GM19455 (cell line): ENCODE data around the gene TUBB.
"Not testable (repeated sequence)": the region's sequence is repeated elsewhere in the genome, so short reads cannot be mapped to it uniquely, and the experiment has no call there.

ENCODE experiments used
- ATAC-seq: cut with Tn5 transposase; IDR thresholded peaks from one replicate; pipeline ENCODE4 v1.9.1; 2021; ENCODE audit not compliant: unreplicated experiment

Gene TUBB

DNA sequence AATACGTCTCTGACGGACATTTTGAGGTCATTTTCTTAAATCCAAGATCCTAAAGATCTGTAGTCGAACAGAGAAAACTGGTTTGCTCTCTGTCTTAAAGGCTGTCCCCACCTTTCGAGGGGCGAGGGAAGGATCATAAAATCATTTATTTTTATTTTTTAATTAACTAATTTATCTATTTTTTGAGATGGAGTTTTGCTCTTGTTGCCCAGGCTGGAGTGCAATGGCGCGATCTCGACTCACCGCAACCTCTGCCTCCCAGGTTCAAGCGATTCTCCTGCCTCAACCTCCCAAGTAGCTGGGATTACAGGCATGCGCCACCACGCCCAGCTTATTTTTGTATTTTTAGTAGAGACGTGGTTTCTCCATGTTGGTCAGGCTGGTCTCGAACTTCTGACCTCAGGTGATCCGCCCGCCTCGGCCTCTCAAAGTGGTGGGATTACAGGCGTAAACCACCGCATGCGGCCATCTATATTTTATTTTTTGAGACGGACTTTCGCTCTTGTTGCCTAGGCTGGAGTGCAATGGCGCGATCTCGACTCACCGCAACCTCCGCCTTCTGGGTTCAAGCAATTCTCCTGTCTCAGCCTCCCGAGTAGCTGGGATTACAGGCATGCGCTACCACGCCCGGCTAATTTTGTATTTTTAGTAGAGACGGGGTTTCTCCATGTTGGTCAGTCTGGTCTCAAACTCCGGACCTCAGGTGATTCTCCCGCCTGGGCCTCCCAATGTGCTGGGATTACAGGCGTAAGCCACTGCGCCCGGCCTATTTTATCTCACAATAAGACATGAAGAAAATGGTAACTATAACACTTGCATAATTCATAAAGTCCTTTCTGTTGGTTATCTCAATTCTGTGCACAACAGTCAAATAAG, 2.1 kb upstream of the TUBB start:
- ATAC-seq: not testable (repeated sequence)

DNA sequence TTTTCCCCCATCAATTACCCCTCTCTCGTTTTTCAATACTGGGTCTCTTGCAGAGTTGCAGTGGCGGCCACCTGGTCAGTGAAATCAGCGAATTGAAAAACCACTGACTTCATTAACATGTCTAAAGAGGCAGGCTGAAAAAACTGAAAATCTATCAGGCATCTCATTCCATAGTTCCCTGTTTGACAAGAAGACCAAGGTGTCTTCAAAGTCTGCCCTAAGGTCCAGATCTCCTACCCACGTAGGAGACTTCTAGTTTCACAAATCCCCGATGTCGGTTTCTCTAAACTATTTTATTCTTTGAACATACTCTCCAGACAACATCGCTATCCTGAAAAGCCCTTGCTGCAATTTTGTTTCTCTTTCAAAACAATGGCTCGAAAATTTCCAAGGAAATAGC, 796 bp upstream of the TUBB start:
- no peak for ATAC-seq

DNA sequence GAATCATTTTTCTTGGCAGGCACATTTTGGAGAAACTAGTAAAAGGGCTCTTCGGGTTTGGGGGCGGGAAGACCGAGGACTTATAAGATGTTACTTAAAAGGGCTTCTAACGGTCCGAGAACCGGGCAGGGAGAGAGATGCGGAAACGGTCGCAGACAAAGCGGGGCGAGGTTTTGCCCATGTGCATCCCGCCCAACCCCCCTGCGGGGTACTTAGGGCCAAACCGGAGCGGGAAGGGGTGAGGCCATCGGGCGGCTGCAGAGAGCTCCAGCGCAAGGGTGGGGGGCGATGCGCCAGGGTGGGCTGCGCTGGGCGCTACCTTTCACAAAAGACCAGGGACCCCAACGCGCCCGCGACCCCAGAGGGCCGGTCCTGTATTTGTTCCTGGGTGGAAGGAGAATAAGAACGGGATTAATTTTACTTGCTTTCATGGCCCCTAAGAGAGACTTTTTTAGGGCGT, 616 bp downstream of the TUBB start:
- ATAC-seq: no peak

DNA sequence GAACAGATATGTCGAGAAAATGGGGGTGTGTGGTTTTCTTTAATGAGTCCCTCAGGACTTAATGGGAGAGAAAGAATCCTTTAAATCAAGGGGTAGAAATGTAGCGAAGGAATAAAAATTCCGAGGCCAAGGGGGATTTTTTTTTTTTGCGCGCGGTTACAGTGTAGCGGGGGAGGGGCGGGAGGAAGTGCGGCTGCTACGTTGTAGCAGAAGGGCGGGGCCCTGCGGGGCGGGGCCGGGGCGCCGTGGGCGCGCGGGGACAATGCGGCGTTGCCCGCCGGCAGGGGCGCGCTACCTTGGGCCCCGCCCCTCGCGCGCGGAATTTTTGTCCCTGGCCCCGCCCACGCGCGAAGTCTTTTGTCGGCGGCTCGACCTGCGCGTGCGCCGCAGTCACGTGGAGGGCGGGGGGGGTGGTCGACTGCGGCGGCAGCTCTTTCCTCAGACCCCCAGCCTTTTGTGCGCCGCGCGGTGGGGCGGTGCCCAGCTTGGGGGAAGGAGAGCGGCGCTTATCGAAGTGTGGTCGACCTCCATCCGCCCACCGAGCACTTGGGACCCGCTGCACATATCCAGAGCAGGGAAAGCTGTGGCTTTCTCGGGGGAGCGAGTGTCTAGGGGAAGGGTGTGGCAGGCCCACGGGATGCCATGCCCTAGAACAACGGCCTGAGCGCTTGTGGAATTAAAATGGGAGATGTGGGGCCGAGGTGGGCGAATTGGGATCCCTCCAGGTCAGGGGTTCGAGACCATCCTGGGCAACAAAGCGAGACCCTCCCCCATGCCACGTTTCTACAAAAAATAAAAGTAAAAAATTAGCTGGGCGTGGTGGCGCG, 1.3 kb downstream of the TUBB start:
- ATAC-seq: no peak

GRCh38 chr6:30722025-30722279, 1.8 kb downstream of the TUBB start:
- ATAC-seq: not testable (repeated sequence)

DNA sequence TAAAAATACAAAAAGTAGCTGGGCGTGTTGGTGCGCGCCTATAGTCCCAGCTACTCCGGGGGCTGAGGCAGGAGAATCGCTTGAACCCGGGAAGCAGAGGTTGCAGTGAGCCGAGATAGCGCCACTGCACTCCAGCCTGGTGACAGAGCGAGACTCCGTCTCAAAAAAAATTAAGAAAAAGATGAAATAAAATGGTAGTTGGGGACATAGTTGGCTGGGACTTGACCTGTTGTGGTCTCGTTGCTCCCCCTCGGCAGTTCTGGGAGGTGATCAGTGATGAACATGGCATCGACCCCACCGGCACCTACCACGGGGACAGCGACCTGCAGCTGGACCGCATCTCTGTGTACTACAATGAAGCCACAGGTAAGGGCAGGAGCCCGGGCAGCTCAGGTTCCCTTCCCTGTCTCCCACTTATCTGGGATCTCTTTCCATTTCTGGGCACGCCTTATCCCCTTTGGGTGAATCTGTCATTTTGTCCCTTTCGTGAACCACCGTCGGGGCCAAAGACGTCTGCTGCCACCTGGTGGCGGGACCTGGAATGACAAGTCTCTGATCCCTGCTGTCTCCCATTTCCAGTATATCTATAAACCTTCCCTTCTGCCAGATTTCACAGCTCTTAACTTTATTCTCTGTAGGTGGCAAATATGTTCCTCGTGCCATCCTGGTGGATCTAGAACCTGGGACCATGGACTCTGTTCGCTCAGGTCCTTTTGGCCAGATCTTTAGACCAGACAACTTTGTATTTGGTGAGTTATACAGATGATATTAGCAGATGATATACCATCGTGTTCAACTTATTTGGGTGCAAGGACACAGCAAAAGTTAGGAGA, 2.3 kb downstream of the TUBB start:
- ATAC-seq: no peak

DNA sequence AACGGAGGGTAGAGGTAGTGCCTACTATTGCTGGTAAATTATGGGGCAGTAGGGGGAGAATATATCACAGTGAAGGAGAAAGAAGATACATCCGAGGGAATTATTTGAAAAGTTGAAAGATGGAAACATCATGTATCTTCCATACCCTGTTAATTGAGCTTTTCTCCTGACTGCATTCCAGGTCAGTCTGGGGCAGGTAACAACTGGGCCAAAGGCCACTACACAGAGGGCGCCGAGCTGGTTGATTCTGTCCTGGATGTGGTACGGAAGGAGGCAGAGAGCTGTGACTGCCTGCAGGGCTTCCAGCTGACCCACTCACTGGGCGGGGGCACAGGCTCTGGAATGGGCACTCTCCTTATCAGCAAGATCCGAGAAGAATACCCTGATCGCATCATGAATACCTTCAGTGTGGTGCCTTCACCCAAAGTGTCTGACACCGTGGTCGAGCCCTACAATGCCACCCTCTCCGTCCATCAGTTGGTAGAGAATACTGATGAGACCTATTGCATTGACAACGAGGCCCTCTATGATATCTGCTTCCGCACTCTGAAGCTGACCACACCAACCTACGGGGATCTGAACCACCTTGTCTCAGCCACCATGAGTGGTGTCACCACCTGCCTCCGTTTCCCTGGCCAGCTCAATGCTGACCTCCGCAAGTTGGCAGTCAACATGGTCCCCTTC, 3.1 kb downstream of the TUBB start:
- not testable (repeated sequence) for ATAC-seq

DNA sequence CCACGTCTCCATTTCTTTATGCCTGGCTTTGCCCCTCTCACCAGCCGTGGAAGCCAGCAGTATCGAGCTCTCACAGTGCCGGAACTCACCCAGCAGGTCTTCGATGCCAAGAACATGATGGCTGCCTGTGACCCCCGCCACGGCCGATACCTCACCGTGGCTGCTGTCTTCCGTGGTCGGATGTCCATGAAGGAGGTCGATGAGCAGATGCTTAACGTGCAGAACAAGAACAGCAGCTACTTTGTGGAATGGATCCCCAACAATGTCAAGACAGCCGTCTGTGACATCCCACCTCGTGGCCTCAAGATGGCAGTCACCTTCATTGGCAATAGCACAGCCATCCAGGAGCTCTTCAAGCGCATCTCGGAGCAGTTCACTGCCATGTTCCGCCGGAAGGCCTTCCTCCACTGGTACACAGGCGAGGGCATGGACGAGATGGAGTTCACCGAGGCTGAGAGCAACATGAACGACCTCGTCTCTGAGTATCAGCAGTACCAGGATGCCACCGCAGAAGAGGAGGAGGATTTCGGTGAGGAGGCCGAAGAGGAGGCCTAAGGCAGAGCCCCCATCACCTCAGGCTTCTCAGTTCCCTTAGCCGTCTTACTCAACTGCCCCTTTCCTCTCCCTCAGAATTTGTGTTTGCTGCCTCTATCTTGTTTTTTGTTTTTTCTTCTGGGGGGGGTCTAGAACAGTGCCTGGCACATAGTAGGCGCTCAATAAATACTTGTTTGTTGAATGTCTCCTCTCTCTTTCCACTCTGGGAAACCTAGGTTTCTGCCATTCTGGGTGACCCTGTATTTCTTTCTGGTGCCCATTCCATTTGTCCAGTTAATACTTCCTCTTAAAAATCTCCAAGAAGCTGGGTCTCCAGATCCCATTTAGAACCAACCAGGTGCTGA, 3.9 kb downstream of the TUBB start:
- ATAC-seq: not testable (repeated sequence)

- no peak for ATAC-seq
Measured at GRCh38 chr6:30724906-30725667, 4.9 kb downstream of the TUBB start.

- no peak for ATAC-seq
Measured at GRCh38 chr6:30725713-30726505, 5.8 kb downstream of the TUBB start.

DNA sequence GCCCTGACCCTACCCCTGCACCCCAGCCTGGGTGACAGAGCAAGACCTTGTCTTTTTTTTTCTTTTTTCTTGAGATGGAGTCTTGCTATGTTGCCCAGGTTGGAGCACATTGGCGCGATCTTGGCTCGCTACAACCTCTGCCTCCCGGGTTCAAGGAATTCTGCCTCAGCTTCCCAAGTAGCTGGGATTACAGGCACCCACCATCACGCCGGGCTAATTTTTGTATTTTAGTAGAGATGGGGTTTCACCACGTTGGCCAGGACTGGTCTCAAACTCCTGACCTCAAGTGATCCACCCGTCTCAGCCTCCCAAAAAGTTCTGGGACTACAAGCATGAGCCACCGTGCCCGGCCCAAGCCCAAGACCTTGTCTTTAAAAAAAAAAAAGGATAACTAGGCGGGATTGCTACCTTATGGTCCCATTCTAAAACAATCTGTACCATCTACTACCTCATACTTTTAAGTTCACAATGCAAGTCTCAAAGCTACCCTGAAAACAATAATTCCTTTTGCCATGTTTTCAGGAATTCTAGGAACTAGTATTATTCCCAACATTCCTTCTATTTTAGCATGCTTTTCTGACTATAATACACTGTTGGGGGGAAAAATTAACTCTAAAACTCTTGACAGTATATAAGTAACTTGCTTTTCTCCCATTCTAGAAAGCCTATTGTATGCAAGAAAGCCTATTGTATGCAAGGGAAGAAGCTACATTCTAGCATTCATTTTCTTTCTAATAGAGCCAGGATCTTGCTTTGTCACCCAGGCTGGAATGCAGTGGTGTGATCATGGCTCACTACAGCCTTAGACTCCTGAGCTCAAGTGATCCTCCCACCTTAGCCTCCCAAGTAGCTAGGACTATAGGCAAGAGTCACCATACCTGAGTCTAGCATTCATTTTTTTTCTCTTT, 6.6 kb downstream of the TUBB start:
- no peak for ATAC-seq

DNA sequence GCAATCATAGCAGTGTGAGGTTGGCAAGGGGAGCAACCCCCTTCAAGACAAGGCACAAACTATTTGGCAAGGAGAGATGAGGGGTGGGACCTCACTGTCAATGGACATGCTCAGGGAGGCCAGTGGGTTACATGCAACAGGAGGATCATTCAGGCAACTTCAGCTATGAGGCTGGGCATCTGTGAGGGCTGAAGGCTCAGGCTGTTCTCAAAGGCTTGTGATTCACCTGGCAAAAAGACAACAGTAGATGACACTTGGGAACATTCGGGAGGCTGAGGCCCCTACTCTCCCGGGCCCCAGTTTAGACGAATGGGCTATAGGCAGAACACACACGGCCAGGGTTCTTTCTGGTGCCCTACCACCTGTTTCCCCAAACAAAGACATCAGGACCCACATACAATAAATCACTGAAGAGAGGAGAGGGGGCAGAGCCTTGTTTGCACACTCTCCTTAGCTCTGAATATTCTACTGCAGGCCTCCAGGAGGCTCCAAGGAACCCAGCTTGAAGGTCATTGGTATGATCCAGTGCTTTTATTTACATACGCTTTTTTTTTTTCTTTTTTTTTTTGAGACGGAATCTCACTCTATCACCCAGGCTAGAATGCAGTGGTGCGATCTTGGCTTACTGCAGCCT, 7.9 kb downstream of the TUBB start:
- ATAC-seq: no peak

DNA sequence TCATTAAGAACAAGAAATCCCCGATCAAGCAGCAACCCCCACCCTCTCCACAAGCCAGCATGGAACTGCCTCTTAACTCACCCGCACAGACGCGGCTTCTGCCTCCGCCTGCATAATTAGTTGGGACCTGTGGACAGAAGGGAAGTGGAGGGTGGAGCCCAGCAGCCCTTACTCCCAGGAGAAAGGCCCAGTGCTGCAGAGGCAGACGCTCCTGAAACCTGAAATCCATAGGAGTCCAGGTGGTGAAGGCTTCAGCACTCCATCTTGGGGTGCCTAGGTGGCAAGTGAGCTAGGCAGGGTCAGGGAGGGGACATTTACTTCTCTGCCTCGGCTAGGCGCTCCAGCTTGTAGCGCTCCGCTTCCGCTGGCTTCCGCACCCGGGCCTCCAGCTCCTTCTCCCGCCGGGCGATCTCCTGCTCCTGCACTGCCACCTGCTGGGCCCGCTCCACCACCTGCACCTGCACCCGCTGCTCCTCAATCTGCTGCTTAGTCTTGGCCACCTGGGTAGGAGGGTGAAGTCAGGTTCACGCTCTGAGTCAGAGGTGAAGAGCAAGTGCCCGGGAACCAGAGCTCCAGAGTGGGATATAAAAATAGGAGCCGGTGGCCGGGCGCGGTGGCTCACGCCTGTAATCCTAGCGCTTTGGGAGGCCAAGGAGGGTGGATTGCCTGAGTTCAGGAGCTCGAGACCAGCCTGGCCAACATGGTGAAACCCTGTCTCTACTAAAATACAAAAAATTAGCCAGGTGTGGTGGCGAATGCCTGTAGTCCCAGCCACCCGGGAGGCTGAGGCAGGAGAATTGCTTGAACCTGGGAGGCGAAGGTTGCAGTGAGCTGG, 10.7 kb downstream of the TUBB start:
- ATAC-seq: peak; percentile 71

DNA sequence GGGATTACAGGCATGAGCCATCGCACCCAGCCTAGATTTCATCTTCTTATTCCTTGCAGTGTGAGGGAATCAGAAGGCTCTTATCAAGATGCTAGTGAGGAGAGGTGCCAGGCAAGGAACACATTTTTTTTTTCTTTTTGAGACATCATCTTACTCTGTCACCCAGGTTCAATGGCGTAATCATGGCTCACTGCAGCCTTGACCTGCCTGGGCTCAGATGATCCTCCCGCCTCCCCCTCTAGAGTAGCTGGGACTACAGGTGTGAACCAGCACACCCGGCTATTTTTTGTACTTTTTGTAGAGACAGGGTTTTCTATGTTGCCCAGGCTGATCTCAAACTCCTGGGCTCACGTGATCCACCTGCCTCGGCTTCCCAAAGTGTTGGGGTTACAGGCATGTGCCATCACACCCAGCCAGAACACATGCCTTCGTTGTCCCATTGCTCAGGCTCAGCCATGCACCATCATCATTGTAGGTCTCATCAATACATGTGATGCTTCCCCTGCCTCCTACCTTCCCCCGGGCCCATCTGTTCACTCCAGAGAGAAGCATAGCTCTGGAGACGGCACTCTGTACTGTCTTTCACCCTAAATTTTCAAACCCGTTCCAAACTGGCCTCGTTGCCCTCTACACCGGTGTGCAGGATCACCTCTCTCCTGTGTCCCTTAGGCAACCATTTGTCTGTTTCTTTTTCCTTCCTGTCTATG, 12.2 kb downstream of the TUBB start:
- ATAC-seq: no peak

- no peak for ATAC-seq
Measured at GRCh38 chr6:30735668-30736314, 15.6 kb downstream of the TUBB start.
